GDM1 (cell line): ENCODE results near the gene WRAP53.

Source experiments
- DNase-seq: peaks from one replicate; lab custom pipeline; 2025; lab: John Stamatoyannopoulos, UW

The WRAP53 gene

GRCh38 chr17:7709031-7709430 is 20.8 kb downstream of the WRAP53 start:
- no peak for DNase-seq

- DNase-seq: no peak
These were observed 22.0 kb downstream of the WRAP53 start for GRCh38 chr17:7710301-7710700.

GRCh38 chr17:7711051-7711755 is 22.9 kb downstream of the WRAP53 start:
- DNase-seq: no peak

GRCh38 chr17:7712111-7712771 is 24.0 kb downstream of the WRAP53 start:
- DNase-seq: no peak

- DNase-seq: peak; percentile 52
These were observed 25.5 kb downstream of the WRAP53 start for GRCh38 chr17:7713782-7714181.

GRCh38 chr17:7714721-7715594 is 26.7 kb downstream of the WRAP53 start:
- DNase-seq: no peak

GRCh38 chr17:7715936-7716886 is 27.9 kb downstream of the WRAP53 start:
- no peak for DNase-seq

- DNase-seq: peak; percentile 75
These were observed 28.9 kb downstream of the WRAP53 start, which contains the start of gene DNAH2 for GRCh38 chr17:7716901-7717755. TSS of gene DNAH2 (plus strand) at chr17:7717744. CDS start at chr17:7719735, 1,991 bp downstream.

GRCh38 chr17:7717756-7718350 is 29.6 kb downstream of the WRAP53 start:
- DNase-seq: no peak

- no peak for DNase-seq
These were observed 31.4 kb downstream of the WRAP53 start for GRCh38 chr17:7719661-7720060.

- no peak for DNase-seq
These were observed 31.8 kb downstream of the WRAP53 start for GRCh38 chr17:7720125-7720524.

GRCh38 chr17:7721612-7722011 is 33.3 kb downstream of the WRAP53 start:
- no peak for DNase-seq

- DNase-seq: no peak
These were observed 39.6 kb downstream of the WRAP53 start for GRCh38 chr17:7727886-7728285.

- peak; percentile 11 for DNase-seq
These were observed 41.5 kb downstream of the WRAP53 start for GRCh38 chr17:7729816-7730215.

GRCh38 chr17:7732981-7733539 is 44.8 kb downstream of the WRAP53 start:
- no peak for DNase-seq

GRCh38 chr17:7737601-7738000 is 49.3 kb downstream of the WRAP53 start:
- no peak for DNase-seq

GRCh38 chr17:7739746-7740145 is 51.5 kb downstream of the WRAP53 start:
- DNase-seq: no peak

GRCh38 chr17:7740481-7741001 is 52.3 kb downstream of the WRAP53 start:
- DNase-seq: no peak

- no peak for DNase-seq
These were observed 54.5 kb downstream of the WRAP53 start for GRCh38 chr17:7742729-7743128.

GRCh38 chr17:7744416-7744815 is 56.1 kb downstream of the WRAP53 start:
- DNase-seq: no peak
